A549 treated with ZK216348 at 1 μM for 4 hours (cell line): ENCODE measurements around the gene CDKN2C. TPM values are rescaled to one million over a fixed set of nuclear protein-coding genes. Genes with fewer than 3 reads are reported as not detected.

ENCODE experiments used
- total RNA-seq: library from RNA; stranded (reverse); fragments of 200-300 nt; extraction: Qiagen RNA extraction; gene quantifications from 5 replicates; pipeline ENCODE4 v1.2.3, GENCODE V29; 2022; ENCODE audit warnings: low read depth

Gene CDKN2C
- 9.3 to 13.1 TPM (median 11.8 TPM) in 5 replicates for total RNA-seq

DNA sequence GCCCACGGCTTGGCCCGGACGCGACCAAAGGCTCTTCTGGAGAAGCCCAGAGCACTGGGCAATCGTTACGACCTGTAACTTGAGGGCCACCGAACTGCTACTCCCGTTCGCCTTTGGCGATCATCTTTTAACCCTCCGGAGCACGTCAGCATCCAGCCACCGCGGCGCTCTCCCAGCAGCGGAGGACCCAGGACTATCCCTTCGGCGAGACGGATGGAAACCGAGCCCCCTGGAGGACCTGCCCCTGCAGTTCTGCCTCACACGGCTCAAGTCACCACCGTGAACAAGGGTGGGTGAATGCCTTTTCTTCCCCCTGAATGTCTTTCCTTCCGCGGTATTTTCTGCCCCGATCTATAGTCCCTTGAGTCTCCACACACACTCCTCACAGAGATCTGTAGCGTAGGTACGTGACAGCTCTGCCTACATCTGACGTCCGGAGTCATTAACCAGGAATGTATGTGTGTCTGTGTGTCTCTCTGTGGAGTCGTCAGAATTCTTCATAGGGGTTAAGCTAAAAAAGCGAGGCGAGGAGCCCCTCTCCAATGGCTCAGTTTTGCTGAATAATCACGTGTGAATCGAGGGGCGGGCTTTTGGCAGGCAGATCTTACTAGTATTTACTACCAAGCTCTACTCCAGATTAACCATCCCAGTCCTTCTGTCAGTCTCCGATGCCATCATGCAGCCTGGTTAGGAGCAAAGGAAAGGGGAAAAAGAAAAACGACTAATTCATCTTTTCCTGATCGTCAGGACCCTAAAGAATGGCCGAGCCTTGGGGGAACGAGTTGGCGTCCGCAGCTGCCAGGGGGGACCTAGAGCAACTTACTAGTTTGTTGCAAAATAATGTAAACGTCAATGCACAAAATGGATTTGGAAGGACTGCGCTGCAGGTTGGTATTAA, at the start of gene CDKN2C:
Gene CDKN2C (plus strand): TSS at position 635 of the 898 bp plus-strand sequence. CDS start 124 bp downstream, at position 759.

DNA sequence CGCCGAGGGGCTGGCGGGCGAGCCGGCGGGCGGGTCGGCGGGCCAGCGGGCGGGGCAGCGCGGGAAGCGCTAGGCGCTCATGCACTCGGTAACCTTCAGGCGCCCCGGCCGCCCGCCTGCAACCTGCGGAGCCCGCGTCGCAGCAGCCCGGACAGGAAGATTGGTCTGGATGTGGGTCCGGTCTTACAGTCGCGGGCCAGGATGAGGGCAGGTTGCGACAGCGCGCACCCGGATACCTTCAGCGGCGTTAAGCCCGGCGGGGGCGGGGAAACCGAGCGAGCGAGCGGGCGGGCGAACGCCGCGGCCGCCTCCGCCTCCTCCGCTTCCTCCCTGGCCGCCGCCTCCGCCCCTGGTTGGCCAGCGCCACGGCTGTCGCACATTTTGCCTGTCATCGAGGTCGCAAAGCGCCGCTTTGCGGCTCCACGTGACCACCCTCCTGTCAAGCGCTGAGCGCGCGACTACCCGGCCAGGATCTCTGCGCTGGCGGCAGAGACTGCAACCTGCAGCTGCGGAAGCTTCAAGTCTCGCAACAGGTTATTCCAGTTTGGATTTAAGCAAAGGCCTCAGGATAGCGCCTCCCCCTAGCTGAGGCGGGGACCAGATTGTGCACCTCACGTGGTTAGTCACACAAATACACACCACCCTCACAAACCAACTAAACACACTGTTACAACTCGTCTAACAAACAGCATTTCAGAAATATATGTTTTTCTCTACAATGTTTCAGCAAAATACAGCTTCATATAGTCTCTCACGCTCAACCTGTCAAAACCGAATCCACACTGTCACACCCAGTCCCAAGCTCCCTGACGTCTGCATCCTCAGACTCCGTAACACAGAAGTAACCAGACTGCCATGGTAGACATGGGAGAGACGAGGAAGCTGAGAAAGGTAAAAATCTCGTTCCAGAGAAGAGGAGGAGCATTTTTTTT, 9.9 kb upstream of the CDKN2C start, which contains the start of gene FAF1:
Gene FAF1 (minus strand): TSS at position 355 of the 932 bp plus-strand sequence. CDS start 456 bp downstream, outside the sequence.

Other genes starting within 250 kb of the CDKN2C start
- 33.7 to 42.1 TPM (median 34.7 TPM) in 5 replicates for gene FAF1, start 10.0 kb upstream of the CDKN2C start, total RNA-seq
- not detected in 5 replicates for gene C1orf185, start 132.0 kb downstream of the CDKN2C start, total RNA-seq